Glomerular endothelial cell (primary cell): Measurements from ENCODE around the gene FOXP4. TPM values are rescaled to one million over a fixed set of nuclear protein-coding genes. Genes with fewer than 3 reads are reported as not detected.

Experiments used
- DNase-seq: peaks from one replicate; pipeline ENCODE4 v3.0.0-alpha.2; 2011; ENCODE audit warnings: low read depth, low spot score; ENCODE audit errors: extremely low read depth
- total RNA-seq: library from RNA; depleted of rRNA; stranded (reverse); fragments of >200 nt; gene quantifications from 2 replicates; pipeline ENCODE4 v1.2.3, GENCODE V29; 2015

Gene FOXP4
- total RNA-seq, 1 donor from 2014 or later, result 10.7 TPM

- DNase-seq, result no peak
Observed at GRCh38 chr6:41641352-41641925, 95.3 kb downstream of the FOXP4 start.

DNA sequence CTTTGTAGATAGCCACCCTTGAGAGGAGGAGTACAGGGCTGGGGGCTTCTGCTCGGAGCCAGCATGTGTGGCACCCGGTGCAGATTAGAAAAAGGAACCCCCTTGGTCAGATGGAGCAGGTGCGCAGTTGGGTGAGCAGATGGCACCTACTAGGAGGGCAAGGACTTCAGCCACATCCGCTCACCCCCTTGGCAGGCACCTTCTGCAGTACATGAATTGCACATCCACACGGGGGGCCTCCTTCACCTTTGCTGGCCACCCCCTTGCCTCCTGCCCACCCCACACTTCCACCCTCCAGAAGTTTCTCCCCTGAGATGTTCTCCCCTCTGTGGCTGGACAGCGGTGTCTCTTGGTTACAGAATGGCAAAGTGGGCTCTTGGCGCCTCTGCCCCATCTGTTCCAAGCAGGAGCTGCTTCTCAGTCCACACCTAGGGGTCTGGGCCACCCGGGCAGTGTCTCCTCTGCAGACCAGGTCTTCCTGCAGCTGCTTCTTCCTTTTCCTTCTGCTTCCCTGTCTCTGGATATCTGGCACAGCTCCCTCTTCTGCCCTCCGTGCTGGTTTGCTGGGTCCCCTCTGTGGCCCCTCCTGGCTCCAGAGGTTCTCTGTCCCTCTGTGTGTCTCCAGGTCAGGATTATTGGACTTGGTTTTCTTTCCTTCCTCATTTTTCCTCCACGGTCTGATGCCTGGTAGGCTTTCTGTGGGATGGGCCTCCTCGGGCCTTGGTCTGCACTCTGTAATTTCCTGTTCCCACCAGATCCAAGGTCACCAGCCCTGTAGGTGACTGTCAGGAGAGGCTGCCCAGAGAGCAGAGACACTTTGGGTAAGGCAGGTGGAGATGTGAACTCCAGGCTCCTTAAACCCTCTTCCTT, 96.1 kb downstream of the FOXP4 start:
- DNase-seq, result no peak

DNA sequence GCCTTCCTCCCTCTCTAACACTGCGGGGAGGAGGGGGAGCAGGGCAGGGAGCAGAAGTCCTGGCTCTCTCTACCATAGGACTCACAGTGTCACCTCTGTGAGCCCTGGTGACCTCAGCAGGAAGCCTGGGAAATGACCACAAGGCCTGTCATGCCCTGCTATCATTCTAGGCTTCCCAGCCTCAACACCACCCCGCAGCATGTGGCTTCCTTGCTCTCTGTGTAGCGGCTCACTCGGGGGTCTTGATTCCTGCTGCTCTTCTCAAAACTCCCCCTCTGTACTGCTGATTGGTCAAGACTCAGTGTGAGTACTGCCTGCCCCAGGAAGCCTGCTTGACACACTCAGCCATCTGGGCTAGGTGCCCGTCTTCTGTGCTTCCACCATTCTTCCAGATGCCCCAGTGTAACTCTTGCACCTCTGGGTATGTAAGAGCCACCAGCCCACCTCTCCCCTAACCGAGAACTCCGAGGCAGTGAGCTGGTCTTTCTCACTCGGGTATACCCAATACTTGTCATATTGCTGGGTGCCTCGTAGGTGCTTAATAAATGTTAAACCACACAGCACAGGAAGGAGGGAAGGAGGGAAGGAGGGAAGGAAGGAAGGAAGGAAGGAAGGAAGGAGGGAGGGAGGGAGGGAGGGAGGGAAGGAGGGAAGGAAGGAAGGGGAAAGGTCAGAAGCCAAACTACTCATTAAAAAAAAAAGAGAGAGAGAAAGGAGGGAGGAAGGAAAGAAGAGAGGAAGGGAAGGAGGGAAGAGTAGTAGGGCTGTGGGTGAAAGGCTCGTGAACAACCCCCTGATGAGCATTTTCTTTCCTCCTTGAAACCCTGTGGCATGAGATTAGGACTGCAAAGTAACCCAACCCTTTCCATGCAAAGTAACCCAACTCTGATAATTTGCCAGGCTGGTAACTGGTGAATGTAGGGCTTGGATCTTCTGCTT, 97.0 kb downstream of the FOXP4 start:
- no peak for DNase-seq

DNA sequence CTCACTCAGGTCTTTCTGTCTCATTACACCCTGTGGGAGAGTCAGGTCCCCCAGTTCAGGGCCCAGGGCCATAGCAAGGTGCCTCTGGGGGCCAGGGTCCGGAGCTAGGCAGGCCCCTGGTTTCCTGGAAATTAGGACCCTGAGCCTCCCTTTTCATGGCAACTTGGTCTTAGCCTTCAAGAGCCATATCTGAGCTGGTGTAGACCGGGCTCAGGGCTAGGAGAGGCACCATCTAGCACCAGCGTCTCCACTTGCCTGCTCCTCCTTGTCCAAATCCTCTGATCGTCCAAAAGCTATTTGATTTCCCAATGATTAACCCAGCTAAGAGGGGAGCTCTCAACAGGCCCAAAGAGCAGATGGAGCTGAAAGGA, 97.7 kb downstream of the FOXP4 start:
- DNase-seq, result no peak

DNA sequence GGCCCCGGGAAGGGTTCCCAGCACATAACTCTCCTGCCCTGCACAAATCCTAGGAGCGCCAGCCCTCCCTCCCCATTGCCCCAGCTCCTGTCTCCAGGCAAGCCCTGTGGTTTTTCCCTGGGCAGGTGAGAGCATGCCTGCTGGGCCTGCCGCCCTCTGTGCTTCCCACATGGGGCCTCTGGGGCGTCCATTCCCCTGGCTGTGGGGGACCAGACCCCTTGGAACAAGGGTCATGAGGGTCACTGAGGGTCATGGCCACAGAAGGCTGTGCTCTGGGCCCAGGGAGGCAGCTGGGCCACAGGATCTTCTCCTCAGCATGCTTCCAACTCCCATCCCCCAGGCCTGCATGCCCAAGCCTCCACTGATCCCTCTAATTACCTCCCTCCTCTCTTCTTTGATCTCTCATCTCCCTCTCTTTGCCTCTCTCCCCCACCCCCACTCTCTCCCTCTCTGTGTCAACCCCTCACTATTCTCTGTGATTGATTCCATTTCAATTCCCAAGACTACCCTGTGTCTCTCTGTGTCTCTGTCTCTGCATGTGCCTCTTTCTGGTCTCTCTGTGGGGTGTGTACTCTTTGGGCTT, 98.2 kb downstream of the FOXP4 start:
- DNase-seq, result no peak

DNA sequence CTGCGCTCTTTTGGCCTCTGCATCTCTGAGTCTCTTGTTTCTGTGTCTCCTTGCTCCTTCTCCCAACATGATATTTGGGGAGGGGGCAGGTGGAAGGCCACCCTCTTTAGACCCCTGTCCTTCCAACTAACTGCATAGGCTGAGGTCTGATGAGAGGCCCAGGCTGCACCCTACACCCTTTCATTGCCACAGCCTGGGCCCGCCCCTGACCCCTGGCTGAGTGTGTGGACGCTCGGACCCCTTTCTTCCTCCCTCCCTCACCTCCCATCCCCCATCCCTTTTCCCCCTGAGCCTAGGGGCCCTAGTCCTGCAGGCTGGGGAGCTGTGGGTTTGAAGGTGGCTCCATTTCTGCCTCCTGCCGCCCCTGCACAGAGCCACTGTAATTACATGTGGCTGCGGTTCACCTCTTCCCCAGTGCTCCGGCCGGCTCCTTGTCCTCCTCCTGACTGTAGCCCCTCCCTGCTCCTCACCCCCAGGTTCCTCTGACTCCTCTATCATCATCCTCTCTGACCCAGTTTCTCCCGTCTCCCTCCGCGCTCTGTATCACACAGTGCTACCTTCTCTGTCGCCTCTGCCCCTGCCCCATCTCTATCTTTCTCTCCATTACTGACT, 98.9 kb downstream of the FOXP4 start:
- no peak for DNase-seq

DNA sequence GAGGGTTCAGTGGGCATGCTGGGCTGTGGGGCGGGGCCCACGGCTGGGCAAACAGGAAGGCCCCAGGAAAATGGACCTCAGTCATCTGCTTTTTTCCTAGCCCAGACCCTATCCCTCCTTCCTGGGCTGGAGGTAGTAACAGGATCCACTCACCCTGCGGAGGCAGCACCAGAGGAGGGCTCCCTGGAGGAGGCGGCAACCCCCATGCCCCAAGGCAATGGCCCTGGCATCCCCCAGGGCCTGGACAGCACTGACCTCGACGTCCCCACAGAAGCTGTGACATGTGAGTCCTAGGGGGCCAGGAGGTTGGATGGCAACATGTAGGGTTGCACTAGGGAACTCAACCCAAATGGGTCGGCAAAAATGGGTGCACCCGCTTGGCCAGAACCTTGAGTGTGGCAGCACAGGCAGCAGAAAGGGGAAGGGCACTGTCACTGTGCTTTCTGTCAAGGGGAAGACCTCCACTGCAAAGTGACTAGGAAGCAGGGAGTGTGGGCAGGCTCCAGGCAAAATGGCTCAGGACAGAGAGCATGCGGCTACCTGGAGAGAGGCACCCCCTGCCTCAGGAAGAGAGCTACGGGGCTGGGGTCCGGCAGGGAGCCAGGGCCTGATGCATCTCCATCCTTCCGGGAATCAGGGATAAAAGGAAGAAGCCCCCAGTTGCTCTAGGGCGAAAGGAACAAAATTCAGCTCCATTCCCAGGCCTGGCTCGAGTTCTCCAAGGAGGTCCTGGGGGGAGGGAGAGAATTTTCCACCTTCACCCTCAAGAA, 100.0 kb downstream of the FOXP4 start:
- no peak for DNase-seq

DNA sequence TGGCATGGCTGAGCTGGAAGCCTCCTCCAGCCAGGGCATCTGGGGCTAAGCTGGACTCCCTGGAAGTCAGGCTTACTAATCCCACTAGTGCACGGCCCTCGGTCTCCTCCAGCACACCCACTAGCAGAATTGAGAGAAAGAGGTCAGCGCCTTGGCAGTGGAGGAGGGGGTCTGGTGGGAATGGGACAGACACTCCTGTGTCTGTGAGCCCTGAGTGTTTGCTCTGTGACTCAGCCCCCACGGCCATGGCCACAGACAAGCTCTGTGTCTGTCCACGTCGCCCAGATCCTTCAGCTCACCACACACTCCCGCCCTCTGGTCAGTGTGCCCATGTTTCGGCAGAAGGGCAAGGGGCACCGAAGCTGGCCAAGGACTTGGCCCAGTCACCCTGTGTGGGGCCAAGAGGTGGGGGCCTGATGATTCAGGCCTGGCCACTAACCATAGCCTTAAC, 100.9 kb downstream of the FOXP4 start:
- no peak for DNase-seq

GRCh38 chr6:41648070-41648585, 101.9 kb downstream of the FOXP4 start:
- DNase-seq, result no peak

- no peak for DNase-seq
Observed at GRCh38 chr6:41648921-41649320, 102.7 kb downstream of the FOXP4 start.

- DNase-seq, result no peak
Observed at GRCh38 chr6:41649596-41649995, 103.4 kb downstream of the FOXP4 start.

DNA sequence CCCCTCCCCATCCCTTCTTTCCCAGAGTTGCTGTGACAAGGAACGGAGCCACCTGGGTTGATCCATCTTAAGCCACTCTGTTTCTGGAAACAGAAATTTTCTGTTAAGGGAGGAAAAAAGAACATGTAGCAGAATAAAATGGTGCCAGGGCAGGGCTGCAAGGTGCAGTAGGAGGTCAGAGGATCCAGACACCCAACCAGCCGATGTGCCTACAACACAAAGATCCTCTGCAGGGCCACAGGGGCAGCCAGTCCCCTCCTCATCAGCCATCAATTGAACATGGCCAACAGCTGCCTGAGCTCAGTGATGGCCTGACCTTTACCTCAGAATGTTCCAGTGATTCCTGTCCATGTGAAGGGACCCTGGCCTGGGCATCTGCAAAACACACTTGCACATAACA, 103.9 kb downstream of the FOXP4 start:
- DNase-seq, result no peak

- no peak for DNase-seq
Observed at GRCh38 chr6:41651246-41651961, 105.2 kb downstream of the FOXP4 start.

Other genes with a start within 250 kb of the FOXP4 start
- gene NCR2, start 210.8 kb upstream of the FOXP4 start, total RNA-seq, result not detected in 2 replicates
- 28.2 and 34.7 TPM in 2 replicates for gene MDFI, start 92.1 kb downstream of the FOXP4 start, total RNA-seq
- 3.2 and 4.4 TPM in 2 replicates for gene TFEB, start 189.2 kb downstream of the FOXP4 start, total RNA-seq
- not detected in 2 replicates for gene PGC, start 201.0 kb downstream of the FOXP4 start, total RNA-seq
- 1.6 and 3.4 TPM in 2 replicates for gene FRS3, start 233.5 kb downstream of the FOXP4 start, total RNA-seq
- 5.4 and 6.4 TPM in 2 replicates for gene PRICKLE4, start 234.4 kb downstream of the FOXP4 start, total RNA-seq
- gene TOMM6, start 241.3 kb downstream of the FOXP4 start, total RNA-seq, result 169 and 172 TPM in 2 replicates